HK-2 (cell line): Measurements from ENCODE around the gene AMMECR1L.
"Not testable (repeated sequence)": the region's sequence is repeated elsewhere in the genome, so short reads cannot be mapped to it uniquely, and the experiment has no call there.

Experiments
- DNase-seq: peaks from one replicate; pipeline ENCODE4 v3.0.0-alpha.2; 2018; ENCODE audit not compliant: unreplicated experiment

The AMMECR1L gene

GRCh38 chr2:127841466-127842178 lies 44.1 kb downstream of the AMMECR1L start:
- no peak for DNase-seq

GRCh38 chr2:127840893-127841292 lies 44.9 kb downstream of the AMMECR1L start:
- DNase-seq: no peak

GRCh38 chr2:127834951-127835350 lies 50.8 kb downstream of the AMMECR1L start:
- no peak for DNase-seq

- no peak for DNase-seq
These were observed 55.9 kb downstream of the AMMECR1L start for GRCh38 chr2:127829845-127830246.

- DNase-seq: not testable (repeated sequence)
These were observed 59.0 kb downstream of the AMMECR1L start for GRCh38 chr2:127826708-127827107.

GRCh38 chr2:127826047-127826446 lies 59.7 kb downstream of the AMMECR1L start:
- DNase-seq: no peak

GRCh38 chr2:127820080-127820668 lies 65.6 kb downstream of the AMMECR1L start:
- DNase-seq: no peak

GRCh38 chr2:127818794-127819425 lies 66.8 kb downstream of the AMMECR1L start:
- no peak for DNase-seq

GRCh38 chr2:127818241-127818640 lies 67.5 kb downstream of the AMMECR1L start:
- no peak for DNase-seq

GRCh38 chr2:127814677-127815076 lies 71.1 kb downstream of the AMMECR1L start:
- no peak for DNase-seq

- DNase-seq: not testable (repeated sequence)
These were observed 73.3 kb downstream of the AMMECR1L start for GRCh38 chr2:127812441-127812840.
